ENCODE measurements around the gene CAMKMT.

GRCh38 chr2:44522846-44523245, 161.1 kb downstream of the CAMKMT start:
- TF ChIP-seq CTCF (IDR thresholded peaks at IDR 0.05) (no peak), EP300 (IDR thresholded peaks at IDR 0.05) (no peak), POLR2A (IDR thresholded peaks at IDR 0.05) (no peak)
